A549 (cell line): ENCODE measurements around the gene GOLGA5.

Experiments
- MAFK ChIP-seq: fragments of 450-650 bp; IDR thresholded peaks from 2 replicates; pipeline ENCODE4 v1.6.1; 2014; ENCODE audit not compliant: partially characterized antibody
- RAD21 ChIP-seq, 2 experiments: fragments of >200 bp in 1 of 2; sonication (Bioruptor Twin) in 1 of 2; formaldehyde crosslinking in 1 of 2; IDR thresholded peaks in 1 of 2; conservative IDR thresholded peaks in 1 of 2; 2 replicates in 1 of 2; 3 replicates in 1 of 2; pipeline ENCODE4 v1.6.1; 2012 to 2018; ENCODE audit warnings: inconsistent platforms in 1 of 2
- RFX5 ChIP-seq: fragments of 450-650 bp; IDR thresholded peaks from 2 replicates; pipeline ENCODE4 v1.7.1; 2014; ENCODE audit warnings: antibody characterized with exemption, mild to moderate bottlenecking, moderate library complexity
- SREBF2 ChIP-seq: fragments of 450-650 bp; IDR thresholded peaks from 2 replicates; pipeline ENCODE4 v1.6.1; 2014; ENCODE audit warnings: mild to moderate bottlenecking, moderate library complexity
- TF ChIP-seq, protein P1 (sequence below): IDR thresholded peaks from 2 replicates; pipeline ENCODE4 v1.6.1; 2012
- TF ChIP-seq, protein P2 (sequence below): fragments of >200 bp; sonication (Bioruptor Twin); formaldehyde crosslinking; IDR thresholded peaks from 3 replicates; pipeline ENCODE4 v1.5.1; 2016

DNA sequence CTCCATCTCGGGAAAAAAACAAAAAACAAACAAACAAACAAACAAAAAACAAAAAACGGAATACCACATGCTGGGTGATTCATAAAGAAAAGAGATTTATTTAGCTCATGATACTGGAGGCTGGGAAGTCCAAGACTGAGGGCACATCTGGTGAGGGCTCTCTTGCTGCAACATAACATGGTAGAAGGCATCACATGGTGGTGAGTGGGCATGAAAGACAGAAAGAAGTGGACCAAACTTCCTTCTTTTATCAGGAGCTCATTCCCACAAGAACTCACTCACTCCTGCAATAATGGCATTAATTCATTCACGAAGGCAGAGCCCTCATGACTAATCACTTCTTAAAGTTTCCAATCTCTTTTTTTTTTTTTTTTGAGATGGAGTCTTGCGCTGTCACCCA is 37.7 kb upstream of the GOLGA5 start:
- TF ChIP-seq RFX5 (no peak), SREBF2 (no peak), RAD21 (conservative IDR thresholded peaks at IDR 0.05 in 1 of 2, IDR thresholded peaks at IDR 0.05 in 1 of 2) (no peak), MAFK (no peak)
- TF ChIP-seq, protein P1, sequence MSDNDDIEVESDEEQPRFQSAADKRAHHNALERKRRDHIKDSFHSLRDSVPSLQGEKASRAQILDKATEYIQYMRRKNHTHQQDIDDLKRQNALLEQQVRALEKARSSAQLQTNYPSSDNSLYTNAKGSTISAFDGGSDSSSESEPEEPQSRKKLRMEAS, result no peak
- TF ChIP-seq, protein P2, sequence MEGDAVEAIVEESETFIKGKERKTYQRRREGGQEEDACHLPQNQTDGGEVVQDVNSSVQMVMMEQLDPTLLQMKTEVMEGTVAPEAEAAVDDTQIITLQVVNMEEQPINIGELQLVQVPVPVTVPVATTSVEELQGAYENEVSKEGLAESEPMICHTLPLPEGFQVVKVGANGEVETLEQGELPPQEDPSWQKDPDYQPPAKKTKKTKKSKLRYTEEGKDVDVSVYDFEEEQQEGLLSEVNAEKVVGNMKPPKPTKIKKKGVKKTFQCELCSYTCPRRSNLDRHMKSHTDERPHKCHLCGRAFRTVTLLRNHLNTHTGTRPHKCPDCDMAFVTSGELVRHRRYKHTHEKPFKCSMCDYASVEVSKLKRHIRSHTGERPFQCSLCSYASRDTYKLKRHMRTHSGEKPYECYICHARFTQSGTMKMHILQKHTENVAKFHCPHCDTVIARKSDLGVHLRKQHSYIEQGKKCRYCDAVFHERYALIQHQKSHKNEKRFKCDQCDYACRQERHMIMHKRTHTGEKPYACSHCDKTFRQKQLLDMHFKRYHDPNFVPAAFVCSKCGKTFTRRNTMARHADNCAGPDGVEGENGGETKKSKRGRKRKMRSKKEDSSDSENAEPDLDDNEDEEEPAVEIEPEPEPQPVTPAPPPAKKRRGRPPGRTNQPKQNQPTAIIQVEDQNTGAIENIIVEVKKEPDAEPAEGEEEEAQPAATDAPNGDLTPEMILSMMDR, result no peak
